22Rv1 (cell line): ENCODE data around the gene EBF3.

Source experiments
- ZFX ChIP-seq: fragments of 450-650 bp; IDR thresholded peaks from 2 replicates; pipeline ENCODE4 v1.6.1; 2017; ENCODE audit warnings: antibody characterized with exemption, borderline replicate concordance
- TF ChIP-seq, protein P1 (sequence below): fragments of 450-650 bp; IDR thresholded peaks from 2 replicates; pipeline ENCODE4 v1.5.1; 2017; ENCODE audit warnings: mild to moderate bottlenecking

DNA sequence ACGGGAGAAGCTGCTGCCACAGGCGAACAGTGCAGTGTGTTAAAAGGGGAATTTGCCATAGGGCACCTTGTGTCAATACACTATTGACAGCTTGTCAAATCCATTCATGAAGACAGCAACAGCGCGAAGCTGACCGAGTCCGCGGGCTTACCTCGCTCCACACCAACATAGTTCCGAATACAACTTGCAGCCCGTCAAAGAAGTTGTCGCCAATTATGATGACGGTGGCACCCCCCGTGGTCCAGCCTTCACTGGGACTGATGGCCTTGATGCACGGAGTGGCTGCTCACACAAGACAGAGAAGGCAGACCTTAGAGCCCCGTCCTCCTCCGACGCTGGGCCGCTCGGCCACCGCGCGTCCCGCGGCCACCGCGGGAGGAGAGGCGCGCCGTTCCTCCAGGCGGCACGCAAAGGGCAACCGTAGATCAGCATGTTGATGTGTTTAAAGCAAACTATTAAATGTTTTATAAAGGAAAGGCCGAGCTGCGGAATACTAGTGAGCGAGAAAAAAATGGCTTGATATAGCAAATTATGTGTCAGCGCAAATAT lies 96.4 kb downstream of the EBF3 start:
- TF ChIP-seq, protein P1, sequence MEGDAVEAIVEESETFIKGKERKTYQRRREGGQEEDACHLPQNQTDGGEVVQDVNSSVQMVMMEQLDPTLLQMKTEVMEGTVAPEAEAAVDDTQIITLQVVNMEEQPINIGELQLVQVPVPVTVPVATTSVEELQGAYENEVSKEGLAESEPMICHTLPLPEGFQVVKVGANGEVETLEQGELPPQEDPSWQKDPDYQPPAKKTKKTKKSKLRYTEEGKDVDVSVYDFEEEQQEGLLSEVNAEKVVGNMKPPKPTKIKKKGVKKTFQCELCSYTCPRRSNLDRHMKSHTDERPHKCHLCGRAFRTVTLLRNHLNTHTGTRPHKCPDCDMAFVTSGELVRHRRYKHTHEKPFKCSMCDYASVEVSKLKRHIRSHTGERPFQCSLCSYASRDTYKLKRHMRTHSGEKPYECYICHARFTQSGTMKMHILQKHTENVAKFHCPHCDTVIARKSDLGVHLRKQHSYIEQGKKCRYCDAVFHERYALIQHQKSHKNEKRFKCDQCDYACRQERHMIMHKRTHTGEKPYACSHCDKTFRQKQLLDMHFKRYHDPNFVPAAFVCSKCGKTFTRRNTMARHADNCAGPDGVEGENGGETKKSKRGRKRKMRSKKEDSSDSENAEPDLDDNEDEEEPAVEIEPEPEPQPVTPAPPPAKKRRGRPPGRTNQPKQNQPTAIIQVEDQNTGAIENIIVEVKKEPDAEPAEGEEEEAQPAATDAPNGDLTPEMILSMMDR = no peak
- no peak for TF ChIP-seq ZFX
